HUDEP-2 (cell line): ENCODE results near the gene PNLDC1.
"Not testable (repeated sequence)": the region's sequence is repeated elsewhere in the genome, so short reads cannot be mapped to it uniquely, and the experiment has no call there.

Experiments used
- DNase-seq, 76 experiments: peaks; one replicate each; lab custom pipeline; 2025; ENCODE audit not compliant: unreplicated experiment in 76 of 76; lab: John Stamatoyannopoulos, UW

Gene PNLDC1

GRCh38 chr6:159842035-159842434 is 42.0 kb downstream of the PNLDC1 start:
- DNase-seq, result peak in 3 of 76 experiments; percentile 18 to 28 (median 19)

DNA sequence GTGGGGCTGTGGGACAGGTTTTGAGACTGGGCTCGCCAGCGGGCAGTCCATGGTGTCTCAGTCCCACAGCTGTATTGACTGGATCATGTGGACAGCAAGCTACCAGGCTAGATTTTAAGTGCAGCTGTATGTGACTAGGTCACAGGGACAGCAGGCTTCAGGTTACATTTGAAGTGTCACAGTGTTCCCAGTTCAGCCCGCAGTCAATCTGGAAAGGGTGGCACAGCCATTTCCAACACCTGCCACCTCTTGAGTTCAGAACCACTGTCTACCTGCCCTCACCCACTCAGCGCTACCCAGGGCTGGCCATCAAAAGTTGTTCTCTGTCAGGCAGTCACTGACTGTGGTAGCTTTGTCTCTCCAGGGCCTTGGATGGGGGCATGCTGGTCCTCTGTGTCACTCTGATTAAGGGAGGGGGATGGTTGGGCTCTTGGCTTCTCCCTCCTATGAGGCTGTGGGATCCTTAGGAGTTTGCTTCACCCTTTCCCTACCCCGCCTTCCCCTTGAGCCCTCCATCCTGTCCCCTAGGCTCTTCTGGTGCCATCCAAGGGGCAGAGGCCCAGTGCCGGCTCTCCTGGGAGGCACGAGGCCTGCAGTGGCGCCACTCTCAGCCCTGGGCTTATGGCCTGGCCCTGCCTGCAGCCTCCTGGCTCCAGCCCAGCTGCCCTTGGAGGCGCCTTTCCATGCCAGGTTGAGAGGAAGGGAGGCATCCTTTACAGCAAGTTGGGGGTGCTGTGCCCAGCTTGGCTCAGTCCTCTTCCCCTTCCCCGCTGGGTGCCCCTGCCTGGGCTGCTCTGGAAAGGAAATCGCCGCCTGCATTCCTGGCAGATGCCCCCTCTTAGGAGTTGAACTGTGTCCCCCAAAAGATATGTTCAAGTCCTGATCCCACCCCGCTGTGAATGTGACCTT is 44.9 kb downstream of the PNLDC1 start:
- no peak for DNase-seq

DNA sequence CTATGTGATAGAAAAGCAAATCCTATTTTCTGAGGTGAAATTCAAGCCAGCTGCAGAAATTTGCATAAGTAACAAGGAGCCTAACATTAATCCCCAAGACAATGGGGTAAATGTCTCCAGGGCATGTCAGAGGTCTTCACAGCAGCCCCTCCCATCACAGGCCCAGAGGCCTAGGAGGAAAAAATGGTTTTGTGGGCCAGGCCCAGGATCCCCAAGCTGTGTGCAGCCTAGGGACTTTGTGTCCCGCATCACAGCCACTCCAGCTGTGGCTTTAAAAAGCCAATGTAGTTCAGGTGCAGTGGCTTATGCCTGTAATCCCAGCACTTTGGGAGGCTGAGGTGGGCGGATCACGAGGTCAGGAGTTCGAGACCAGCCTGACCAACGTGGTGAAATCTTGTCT is 48.5 kb downstream of the PNLDC1 start:
- DNase-seq, result not testable (repeated sequence)

GRCh38 chr6:159849851-159850250 is 49.8 kb downstream of the PNLDC1 start:
- DNase-seq, result peak in 1 of 76 experiments; percentile 16

DNA sequence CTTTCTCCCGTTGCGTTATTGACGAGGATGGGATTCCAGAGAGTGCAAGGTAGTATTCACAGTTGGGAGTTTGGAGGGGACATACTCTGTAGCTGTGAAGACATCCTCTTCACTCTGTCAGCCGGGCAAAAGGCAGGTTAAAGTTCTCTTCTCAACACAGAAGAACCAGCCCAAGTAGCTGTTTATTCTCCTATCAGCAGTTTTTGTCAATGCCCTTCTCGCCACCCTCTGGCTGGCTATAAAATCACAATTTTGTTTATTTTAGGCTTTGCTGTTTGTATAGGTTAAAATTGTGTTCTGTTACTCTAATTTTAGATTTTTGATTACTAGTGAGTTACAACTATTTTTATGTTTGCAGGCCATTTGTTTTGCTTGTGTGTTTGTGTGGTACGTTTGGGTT is 52.8 kb downstream of the PNLDC1 start:
- DNase-seq, result peak in 14 of 76 experiments; percentile 4 to 29 (median 14)

DNA sequence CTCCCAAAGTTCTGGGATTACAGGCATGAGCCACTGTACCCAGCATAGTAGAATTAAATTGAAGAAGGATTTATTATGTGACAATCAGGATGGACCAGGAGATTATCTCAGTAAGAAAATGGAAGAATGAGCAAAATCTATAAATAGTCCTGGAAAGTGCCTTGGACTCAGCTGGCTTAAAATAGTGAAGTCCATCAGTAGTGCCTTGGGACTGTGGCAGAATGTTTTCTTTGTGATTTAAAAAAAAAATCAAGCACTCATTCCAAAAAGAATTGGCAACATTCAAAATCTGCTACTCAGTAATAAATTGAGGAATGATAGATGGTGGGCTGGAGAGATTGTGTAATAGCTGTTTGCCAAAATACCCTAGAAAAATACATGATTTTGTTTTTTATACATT is 53.7 kb downstream of the PNLDC1 start:
- DNase-seq, result no peak

- DNase-seq, result no peak
Measured at GRCh38 chr6:159854959-159855358, 54.9 kb downstream of the PNLDC1 start.

DNA sequence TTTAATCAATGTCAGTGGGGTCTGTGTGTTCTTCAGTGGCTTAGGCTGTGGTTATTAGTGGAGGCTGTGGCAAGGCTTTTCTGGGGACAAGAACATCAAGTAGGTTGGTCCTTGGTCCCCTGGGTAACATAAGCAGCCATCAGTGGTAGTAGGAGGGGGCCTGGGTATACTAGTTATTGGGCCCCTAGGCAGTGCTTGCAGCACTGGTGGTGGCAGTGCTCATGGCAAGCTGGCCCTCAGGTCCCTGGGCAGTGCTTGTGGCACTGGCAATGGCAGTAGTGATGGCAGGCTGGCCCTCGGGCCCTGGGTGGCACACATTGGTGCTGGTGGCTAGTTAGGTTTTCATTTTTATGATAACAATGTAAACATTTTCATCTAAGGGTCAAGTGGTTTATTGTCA is 58.2 kb downstream of the PNLDC1 start:
- no peak for DNase-seq

DNA sequence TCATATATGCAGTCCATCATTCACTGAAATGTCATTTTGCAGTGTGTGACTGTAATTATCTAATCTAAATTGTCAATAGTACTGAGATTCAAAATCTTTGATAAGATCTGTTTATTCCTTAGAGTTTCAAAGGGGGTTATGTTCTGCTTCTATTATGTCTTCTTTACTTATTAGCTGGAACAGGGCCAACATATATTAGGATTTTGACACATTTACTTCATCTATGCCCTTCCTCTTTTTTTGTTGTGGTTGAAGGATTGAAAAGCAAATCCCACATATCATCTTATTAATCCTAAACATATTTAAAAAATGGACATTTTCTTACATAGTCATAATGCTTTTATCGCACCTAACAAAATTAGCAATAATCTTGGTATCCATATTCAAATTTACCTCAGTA is 60.4 kb downstream of the PNLDC1 start:
- no peak for DNase-seq

DNA sequence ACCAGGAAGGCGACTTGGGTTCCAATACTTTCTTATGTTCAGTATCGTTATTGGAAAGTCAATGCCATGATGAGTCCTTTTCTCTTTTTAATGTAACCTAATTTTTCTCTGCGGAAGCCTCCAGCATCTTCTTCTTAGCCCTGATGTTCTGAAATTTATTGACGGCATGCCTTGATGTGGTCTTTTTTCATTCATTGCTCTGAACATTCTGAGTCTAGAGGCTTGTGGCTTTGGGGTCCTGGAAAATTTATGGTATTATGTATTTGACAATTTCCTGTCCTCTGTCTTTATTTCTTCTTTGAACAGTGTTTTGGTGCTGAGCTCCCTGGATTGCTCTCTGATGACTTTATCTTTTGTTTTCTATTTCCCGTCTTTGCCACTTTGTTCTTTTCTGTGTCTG is 62.0 kb downstream of the PNLDC1 start:
- no peak for DNase-seq

GRCh38 chr6:159863341-159863740 is 63.3 kb downstream of the PNLDC1 start:
- peak in 28 of 76 experiments; percentile 9 to 65 (median 42) for DNase-seq

GRCh38 chr6:159865226-159865920 is 65.3 kb downstream of the PNLDC1 start:
- no peak for DNase-seq

GRCh38 chr6:159866286-159867247 is 66.5 kb downstream of the PNLDC1 start:
- DNase-seq, result no peak
